DOHH2 (cell line): ENCODE data around the gene DND1.
A peak's percentile ranks its signal among the peaks of the same experiment; 100 is the strongest.
"Not testable (repeated sequence)": the region's sequence is repeated elsewhere in the genome, so short reads cannot be mapped to it uniquely, and the experiment has no call there.

Source experiments
- H3F3A ChIP-seq: fragments of 200-600 bp; sonication (generic), shearing (Covaris generic); 2 replicates; pipeline ENCODE4 v1.6.0; 2016; ENCODE audit warnings: antibody characterized with exemption, mild to moderate bottlenecking; ENCODE audit not compliant: control insufficient read depth, insufficient read depth
- H3K27ac ChIP-seq: fragments of 200-600 bp; sonication (generic); 2 replicates; pipeline ENCODE4 v1.5.1; 2014; ENCODE audit warnings: low read depth, mild to moderate bottlenecking, low read length, moderate library complexity
- H3K27me3 ChIP-seq: fragments of 200-600 bp; sonication (generic); 2 replicates; pipeline ENCODE4 v1.6.1; 2014; ENCODE audit warnings: mild to moderate bottlenecking, low read length, mixed read lengths; ENCODE audit not compliant: control insufficient read depth
- H3K36me3 ChIP-seq: fragments of 200-600 bp; sonication (generic); 2 replicates; pipeline ENCODE4 v1.6.1; 2014; ENCODE audit warnings: mild to moderate bottlenecking, low read length, moderate library complexity, mixed read lengths; ENCODE audit not compliant: control insufficient read depth
- H3K4me1 ChIP-seq: fragments of 200-600 bp; sonication (generic); 2 replicates; pipeline ENCODE4 v1.6.1; 2014; ENCODE audit warnings: mild to moderate bottlenecking, low read length, mixed read lengths; ENCODE audit not compliant: control insufficient read depth
- H3K4me2 ChIP-seq: fragments of 200-600 bp; sonication (generic); 2 replicates; pipeline ENCODE4 v1.6.0; 2014; ENCODE audit warnings: mild to moderate bottlenecking, low read length, moderate library complexity
- H3K4me3 ChIP-seq: fragments of 200-600 bp; sonication (generic); 2 replicates; pipeline ENCODE4 v1.5.1; 2014; ENCODE audit warnings: mild to moderate bottlenecking, low read length, mixed read lengths
- H3K79me2 ChIP-seq: fragments of 200-600 bp; sonication (generic); 2 replicates; pipeline ENCODE4 v1.6.1; 2014; ENCODE audit warnings: mild to moderate bottlenecking, low read length, mixed read lengths; ENCODE audit not compliant: control insufficient read depth
- H3K9me2 ChIP-seq: fragments of 200-600 bp; sonication (generic); replicated peaks from 2 replicates; pipeline ENCODE4 v1.6.1; 2014; ENCODE audit warnings: mild to moderate bottlenecking, low read length, mixed read lengths; ENCODE audit not compliant: control insufficient read depth
- H3K9me3 ChIP-seq: fragments of 200-600 bp; sonication (generic); 2 replicates; pipeline ENCODE4 v1.6.1; 2014; ENCODE audit warnings: antibody characterized with exemption, low read length, mixed read lengths; ENCODE audit not compliant: control insufficient read depth, insufficient read depth
- H4K20me1 ChIP-seq: fragments of 200-600 bp; sonication (generic); 2 replicates; pipeline ENCODE4 v1.6.0; 2014; ENCODE audit warnings: low read depth, mild to moderate bottlenecking, antibody characterized with exemption, low read length, moderate library complexity; ENCODE audit not compliant: control insufficient read depth, insufficient read depth
- CTCF ChIP-seq: fragments of 200-600 bp; sonication (generic); IDR thresholded peaks from one replicate; pipeline ENCODE4 v1.5.1; 2014; ENCODE audit warnings: antibody characterized with exemption, mild to moderate bottlenecking, low read depth, low read length; ENCODE audit not compliant: poor library complexity, severe bottlenecking
- EZH2phosphoT487 ChIP-seq: fragments of 200-600 bp; sonication (generic); IDR thresholded peaks from 2 replicates; pipeline ENCODE4 v1.6.1; 2017; ENCODE audit warnings: borderline replicate concordance, mild to moderate bottlenecking, antibody characterized with exemption, low read length, moderate library complexity, mixed read lengths

The DND1 gene

GRCh38 chr5:140713562-140714094 lies 40.3 kb upstream of the DND1 start:
- no peak overlapping the region for H3K4me3 ChIP-seq
- no peaks in the 10 kb centered on the region for H3K9me2 ChIP-seq
- no peak overlapping the region for H3K4me2 ChIP-seq
- no peaks in the 10 kb centered on the region for H4K20me1 ChIP-seq
- H3K27ac ChIP-seq = no peak overlapping the region
- H3K27me3 ChIP-seq = peaks cover 12% of the 10 kb centered on the region
- TF ChIP-seq CTCF (no peak), EZH2phosphoT487 (no peak)
- peaks cover 11% of the 10 kb centered on the region for H3K4me1 ChIP-seq
- H3K36me3 ChIP-seq = no peaks in the 10 kb centered on the region
- no peaks in the 10 kb centered on the region for H3K9me3 ChIP-seq
- H3F3A ChIP-seq = 0 out of 2 replicates have a peak, but pooled peaks cover 3% of the 10 kb centered on the region
- no peaks in the 10 kb centered on the region for H3K79me2 ChIP-seq

- H3K27ac ChIP-seq = no peak overlapping the region
- no peak overlapping the region for H3K4me2 ChIP-seq
- H3K9me3 ChIP-seq = no peaks in the 10 kb centered on the region
- no peaks in the 10 kb centered on the region for H3K79me2 ChIP-seq
- peaks cover 12% of the 10 kb centered on the region for H3K27me3 ChIP-seq
- no peak overlapping the region for H3K4me3 ChIP-seq
- no peak for TF ChIP-seq CTCF
- no peak for TF ChIP-seq EZH2phosphoT487
- no peaks in the 10 kb centered on the region for H4K20me1 ChIP-seq
- H3K4me1 ChIP-seq = peaks cover 11% of the 10 kb centered on the region
- H3K36me3 ChIP-seq = peaks cover 7% of the 10 kb centered on the region; the same call in 1 of the 2 replicates
- no peaks in the 10 kb centered on the region for H3K9me2 ChIP-seq
- 0 out of 2 replicates have a peak, but pooled peaks cover 7% of the 10 kb centered on the region for H3F3A ChIP-seq
Measured at GRCh38 chr5:140711794-140712193, 38.4 kb upstream of the DND1 start.

DNA sequence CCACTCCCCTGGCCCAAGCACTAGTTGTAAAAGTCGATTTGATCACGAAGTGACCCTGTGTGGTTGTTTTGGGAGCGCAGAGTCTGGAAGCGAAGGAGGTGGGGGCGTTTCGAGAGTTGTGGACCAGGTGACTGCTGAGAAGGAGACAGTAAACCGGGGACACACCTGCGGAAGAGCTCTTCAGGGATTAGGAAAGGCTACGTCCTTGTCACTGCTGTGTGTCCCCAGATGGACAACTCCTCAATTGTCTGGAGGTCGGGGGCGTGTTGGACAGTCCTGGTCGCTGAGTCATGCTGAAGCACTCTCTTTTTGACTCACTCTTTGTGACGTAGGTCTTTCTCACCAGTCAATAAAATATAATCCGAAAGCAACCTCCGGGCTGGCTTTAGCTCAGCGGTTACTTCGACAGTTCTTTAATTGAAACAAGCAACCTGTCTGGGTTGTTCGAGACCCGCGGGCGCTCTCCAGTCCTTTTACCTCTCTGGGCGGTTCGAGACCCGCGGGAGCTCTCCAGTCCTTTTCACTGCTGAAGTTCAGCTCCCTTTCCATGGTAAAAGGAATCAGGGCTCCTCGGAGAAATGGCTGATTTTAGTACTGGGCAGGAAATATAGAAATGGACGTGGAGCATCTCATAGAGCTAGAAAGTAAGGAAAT lies 37.6 kb upstream of the DND1 start:
- H3K4me1 ChIP-seq = peaks cover 11% of the 10 kb centered on the region
- H3K4me3 ChIP-seq = peak overlapping the region; percentile 43
- H4K20me1 ChIP-seq = no peaks in the 10 kb centered on the region
- no peaks in the 10 kb centered on the region for H3K9me3 ChIP-seq
- H3K27me3 ChIP-seq = peaks cover 12% of the 10 kb centered on the region
- no peak overlapping the region for H3K27ac ChIP-seq
- peaks cover 13% of the 10 kb centered on the region for H3K36me3 ChIP-seq
- H3K4me2 ChIP-seq = peak overlapping the region; percentile 44
- no peaks in the 10 kb centered on the region for H3K9me2 ChIP-seq
- TF ChIP-seq CTCF (no peak), EZH2phosphoT487 (no peak)
- no peaks in the 10 kb centered on the region for H3K79me2 ChIP-seq
- 0 out of 2 replicates have a peak, but pooled peaks cover 7% of the 10 kb centered on the region for H3F3A ChIP-seq

DNA sequence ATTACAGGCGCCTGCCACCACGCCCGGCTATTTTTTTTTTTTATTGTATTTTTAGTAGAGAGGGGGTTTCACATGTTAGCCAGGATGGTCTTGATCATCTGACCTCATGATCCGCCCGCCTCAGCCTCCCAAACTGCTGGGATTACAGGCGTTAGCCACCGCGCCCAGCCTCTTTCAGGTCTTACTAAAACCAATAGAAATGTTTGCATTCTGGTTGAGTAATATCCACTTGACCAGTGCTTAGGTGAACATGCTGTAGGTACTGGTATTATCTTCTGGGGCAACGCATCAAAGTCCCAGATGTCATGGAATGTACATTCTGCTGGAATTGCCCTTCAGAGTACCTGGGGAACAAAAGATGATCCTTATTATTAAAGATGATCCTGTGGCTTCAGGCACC lies 35.4 kb upstream of the DND1 start:
- H3K27ac ChIP-seq, H3K9me2 ChIP-seq, H3F3A ChIP-seq: not testable (repeated sequence)

More for the DNA sequence above, 35.4 kb upstream of the DND1 start:
- peaks cover 11% of the 10 kb centered on the region for H3K4me1 ChIP-seq
- H4K20me1 ChIP-seq, H3K9me3 ChIP-seq, H3K79me2 ChIP-seq, H3K4me2 ChIP-seq, H3K4me3 ChIP-seq: not testable (repeated sequence)
- H3K27me3 ChIP-seq = peaks cover 12% of the 10 kb centered on the region
- H3K36me3 ChIP-seq = peaks cover 34% of the 10 kb centered on the region
